ENCODE data around the gene SKOR2. TPM values are rescaled to one million over a fixed set of nuclear protein-coding genes. Genes with fewer than 3 reads are reported as not detected.
A peak's percentile ranks its signal among the peaks of the same experiment; 100 is the strongest.

The SKOR2 gene
- total RNA-seq, 4 donors from 2014 or later: not detected

DNA sequence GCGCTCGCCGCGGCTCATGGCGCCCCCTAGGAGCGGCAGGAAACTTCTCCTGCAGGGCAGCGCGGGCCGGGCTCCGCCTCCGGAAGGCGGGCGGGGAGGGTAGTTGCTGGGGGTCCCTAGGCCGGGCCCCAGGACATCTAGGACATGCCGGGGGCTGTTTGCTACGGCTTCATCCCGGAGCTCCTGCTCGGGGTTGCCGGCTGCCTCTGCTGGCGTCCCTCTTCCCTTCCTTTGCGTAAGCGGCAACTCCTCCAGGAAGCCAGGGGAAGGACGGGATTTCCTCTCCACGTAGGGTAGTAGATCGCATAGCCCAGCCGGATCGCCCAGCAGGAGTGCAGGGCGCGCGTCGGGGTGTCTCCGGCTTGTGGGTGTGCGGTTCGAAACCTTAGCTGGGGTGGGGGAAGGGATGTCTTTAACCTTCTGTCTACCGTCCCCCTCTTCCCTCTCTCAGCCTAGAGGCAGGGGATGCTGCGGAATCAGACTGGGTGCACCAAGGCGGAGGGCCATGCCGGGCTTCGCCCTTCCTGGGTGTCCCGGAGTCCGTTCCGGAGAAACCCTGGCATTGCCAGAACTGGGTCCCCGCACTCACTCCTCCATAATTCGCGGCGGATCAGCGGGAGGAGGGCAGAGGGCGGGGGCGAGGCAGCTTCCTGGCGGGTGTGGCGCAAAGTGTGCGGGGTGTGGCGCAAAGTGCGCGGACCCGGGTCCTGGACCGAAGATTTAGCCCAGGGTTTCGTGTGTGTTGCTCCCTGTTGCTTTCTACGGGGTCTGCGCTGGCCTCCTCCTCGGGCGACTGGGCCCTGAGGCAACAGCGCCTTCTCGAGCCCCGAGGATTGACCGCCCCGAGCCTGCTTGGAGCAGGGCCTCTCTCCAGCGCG lies 12.2 kb upstream of the SKOR2 start:
- Histone ChIP-seq H3K4me1 (peaks cover 5 to 10% of the 10 kb centered on the region in 2 donors), H3K4me3 (peak overlapping the region; percentile 7 to 37 (median 33)), H3K27ac (no peak overlapping the region), H3K27me3 (peaks cover 70 to 76% (median 75%) of the 10 kb centered on the region in 3 donors), H3K9me3 (no peaks in the 10 kb centered on the region), H3K36me3 (no peaks in the 10 kb centered on the region)
- TF ChIP-seq, protein P1, sequence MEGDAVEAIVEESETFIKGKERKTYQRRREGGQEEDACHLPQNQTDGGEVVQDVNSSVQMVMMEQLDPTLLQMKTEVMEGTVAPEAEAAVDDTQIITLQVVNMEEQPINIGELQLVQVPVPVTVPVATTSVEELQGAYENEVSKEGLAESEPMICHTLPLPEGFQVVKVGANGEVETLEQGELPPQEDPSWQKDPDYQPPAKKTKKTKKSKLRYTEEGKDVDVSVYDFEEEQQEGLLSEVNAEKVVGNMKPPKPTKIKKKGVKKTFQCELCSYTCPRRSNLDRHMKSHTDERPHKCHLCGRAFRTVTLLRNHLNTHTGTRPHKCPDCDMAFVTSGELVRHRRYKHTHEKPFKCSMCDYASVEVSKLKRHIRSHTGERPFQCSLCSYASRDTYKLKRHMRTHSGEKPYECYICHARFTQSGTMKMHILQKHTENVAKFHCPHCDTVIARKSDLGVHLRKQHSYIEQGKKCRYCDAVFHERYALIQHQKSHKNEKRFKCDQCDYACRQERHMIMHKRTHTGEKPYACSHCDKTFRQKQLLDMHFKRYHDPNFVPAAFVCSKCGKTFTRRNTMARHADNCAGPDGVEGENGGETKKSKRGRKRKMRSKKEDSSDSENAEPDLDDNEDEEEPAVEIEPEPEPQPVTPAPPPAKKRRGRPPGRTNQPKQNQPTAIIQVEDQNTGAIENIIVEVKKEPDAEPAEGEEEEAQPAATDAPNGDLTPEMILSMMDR (IDR thresholded peaks at IDR 0.05 in 4 of 5, conservative IDR thresholded peaks at IDR 0.05 in 1 of 5): peak in 1 of 5 experiments; percentile 21
- no peak for TF ChIP-seq POLR2A (IDR thresholded peaks at IDR 0.05)
- intact Hi-C loops (cut with DNase I; ENCODE audit: low total_unique reads) (no loop called here), in situ Hi-C loops (cut with MboI; ENCODE audit: low sequenced_read_pairs in 4 of 4) (no loop called here)
- DNase-seq (no peak), ATAC-seq (no peak)

DNA sequence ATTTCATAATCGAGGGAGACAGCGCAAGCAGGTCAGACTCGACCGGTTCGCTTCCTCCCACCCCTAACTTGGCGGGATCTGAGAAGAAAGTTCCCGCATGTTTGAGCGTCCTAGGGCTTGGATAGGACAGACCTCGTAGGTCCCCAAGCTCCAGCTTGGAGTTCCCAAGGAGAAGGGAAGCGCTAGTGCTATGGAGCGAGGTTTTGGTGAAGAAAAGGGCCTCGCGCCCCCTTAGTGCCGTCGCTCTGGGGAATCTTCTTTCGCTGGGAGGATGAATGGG lies 11.6 kb upstream of the SKOR2 start:
- TF ChIP-seq POLR2A (IDR thresholded peaks at IDR 0.05): no peak
- TF ChIP-seq, protein P1 (IDR thresholded peaks at IDR 0.05 in 4 of 5, conservative IDR thresholded peaks at IDR 0.05 in 1 of 5): no peak
- ATAC-seq (no peak), DNase-seq (no peak)
- H3K9me3 ChIP-seq: no peaks in the 10 kb centered on the region
- peaks cover 75 to 81% (median 76%) of the 10 kb centered on the region in 3 donors for H3K27me3 ChIP-seq
- no peak overlapping the region for H3K27ac ChIP-seq
- peaks cover 5 to 10% of the 10 kb centered on the region in 2 donors for H3K4me1 ChIP-seq
- H3K36me3 ChIP-seq: no peaks in the 10 kb centered on the region
- in situ Hi-C loops (cut with MboI; ENCODE audit: low sequenced_read_pairs in 4 of 4) (no loop called here), intact Hi-C loops (cut with DNase I; ENCODE audit: low total_unique reads) (no loop called here)
- peak overlapping the region; percentile 7 to 37 (median 33) for H3K4me3 ChIP-seq

DNA sequence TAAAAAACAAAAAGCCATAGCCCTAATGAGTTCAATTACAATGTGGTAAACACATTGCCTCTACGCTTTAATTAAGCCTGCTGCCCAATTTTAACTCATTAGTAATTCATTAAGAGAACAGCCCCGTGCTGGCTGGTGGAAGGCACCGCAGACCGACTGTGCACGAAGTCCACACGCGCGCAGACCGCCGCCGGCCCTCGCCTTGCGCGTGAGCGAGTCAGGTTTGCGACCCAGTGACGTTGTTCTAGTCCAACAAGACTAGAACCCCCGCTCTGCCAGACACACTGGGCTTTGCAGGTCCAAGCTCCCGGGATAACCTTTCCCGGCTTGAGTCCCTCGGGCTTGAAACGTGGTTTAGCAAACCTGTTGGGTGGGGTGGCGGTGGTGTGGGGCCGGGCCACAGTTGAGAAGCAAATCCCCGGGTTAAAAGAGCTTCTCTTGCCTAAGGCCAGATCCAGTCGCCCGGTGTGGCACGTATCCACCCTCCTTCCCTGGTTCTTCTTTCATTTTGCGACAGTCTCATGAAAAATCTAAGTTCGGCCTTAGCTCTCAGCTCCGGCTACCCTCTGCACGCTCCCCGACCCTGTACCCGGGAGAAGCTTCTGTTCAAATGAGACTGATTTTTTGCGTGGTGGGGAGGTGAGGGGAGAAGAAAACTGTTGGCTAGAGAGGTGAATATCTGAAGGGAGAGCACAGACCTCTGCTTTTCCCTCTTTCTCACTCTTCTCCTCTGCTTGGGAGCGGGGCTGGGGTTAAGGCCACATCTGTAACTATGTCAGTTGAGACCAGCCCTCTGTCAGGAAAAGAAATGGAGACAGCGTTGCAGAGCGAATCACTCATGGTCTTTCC lies 11.1 kb upstream of the SKOR2 start:
- Histone ChIP-seq H3K9me3 (no peaks in the 10 kb centered on the region), H3K36me3 (no peaks in the 10 kb centered on the region), H3K4me1 (peaks cover 5 to 10% of the 10 kb centered on the region in 2 donors), H3K4me3 (peak overlapping the region in 2 of 4 donors; percentile 32 to 37), H3K27me3 (peaks cover 75 to 82% (median 78%) of the 10 kb centered on the region in 3 donors), H3K27ac (no peak overlapping the region)
- ATAC-seq (no peak), DNase-seq (no peak)
- TF ChIP-seq, protein P1 (IDR thresholded peaks at IDR 0.05 in 4 of 5, conservative IDR thresholded peaks at IDR 0.05 in 1 of 5): no peak
- no peak for TF ChIP-seq POLR2A (IDR thresholded peaks at IDR 0.05)
- intact Hi-C loops (cut with DNase I; ENCODE audit: low total_unique reads): no loop called here
- in situ Hi-C loops (cut with MboI; ENCODE audit: low sequenced_read_pairs in 4 of 4): no loop called here

DNA sequence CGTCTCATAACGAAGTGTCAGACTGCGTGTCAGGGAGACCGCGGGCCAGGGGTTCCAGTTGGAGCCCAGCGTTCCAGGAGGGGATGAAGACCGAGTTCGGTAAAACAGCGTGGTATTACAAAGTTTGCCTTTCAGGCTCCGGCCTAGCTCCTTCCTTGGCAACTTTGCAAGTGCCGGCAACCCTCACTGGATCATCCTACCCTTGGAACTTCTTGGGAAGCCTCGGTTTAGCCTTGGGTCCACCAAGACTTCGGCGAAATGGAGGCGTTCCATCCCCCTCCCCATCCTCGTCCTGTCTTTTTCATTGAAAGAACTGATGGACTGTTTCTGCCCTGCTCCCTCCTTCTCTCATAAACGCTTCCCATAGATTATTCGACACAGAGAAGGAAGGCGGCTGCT lies 10.4 kb upstream of the SKOR2 start:
- TF ChIP-seq POLR2A (IDR thresholded peaks at IDR 0.05): no peak
- in situ Hi-C loops (cut with MboI; ENCODE audit: low sequenced_read_pairs in 4 of 4): no loop called here
- no peak overlapping the region for H3K4me3 ChIP-seq
- H3K9me3 ChIP-seq: no peaks in the 10 kb centered on the region
- H3K27ac ChIP-seq: no peak overlapping the region
- peaks cover 5 to 10% of the 10 kb centered on the region in 2 donors for H3K4me1 ChIP-seq
- ATAC-seq: no peak
- no peaks in the 10 kb centered on the region for H3K36me3 ChIP-seq
- intact Hi-C loops (cut with DNase I; ENCODE audit: low total_unique reads): no loop called here
- no peak for DNase-seq
- peaks cover 78 to 88% (median 85%) of the 10 kb centered on the region in 3 donors for H3K27me3 ChIP-seq
